HUES6 (cell line): ENCODE measurements around the gene SCAMP5.
A peak's percentile ranks its signal among the peaks of the same experiment; 100 is the strongest.

ENCODE experiments used
- H3K27ac ChIP-seq: 2 replicates; pipeline ENCODE4 v1.7.0; 2013; ENCODE audit warnings: low read depth, mild to moderate bottlenecking, low read length, inconsistent platforms
- H3K27me3 ChIP-seq: 2 replicates; pipeline ENCODE4 v1.6.1; 2013; ENCODE audit warnings: low read length; ENCODE audit not compliant: control insufficient read depth, insufficient read depth
- H3K36me3 ChIP-seq: 2 replicates; pipeline ENCODE4 v1.6.1; 2013; ENCODE audit warnings: low read length; ENCODE audit not compliant: control insufficient read depth, insufficient read depth
- H3K4me1 ChIP-seq: 2 replicates; pipeline ENCODE4 v1.6.1; 2013; ENCODE audit warnings: low read length; ENCODE audit not compliant: control insufficient read depth, insufficient read depth
- H3K4me3 ChIP-seq: 2 replicates; pipeline ENCODE4 v1.5.1; 2013; ENCODE audit warnings: low read depth, low read length
- H3K9ac ChIP-seq: one replicate; pipeline ENCODE4 v1.6.1; 2013; ENCODE audit warnings: mild to moderate bottlenecking, low read length
- H3K9me3 ChIP-seq: 2 replicates; pipeline ENCODE4 v1.6.1; 2013; ENCODE audit warnings: low read depth, low read length; ENCODE audit not compliant: control insufficient read depth, insufficient read depth

Gene SCAMP5

GRCh38 chr15:74995182-74995778 is at the start of gene SCAMP5:
Gene SCAMP5 (plus strand): TSS chr15:74995563. CDS start chr15:75011840, 16,277 bp downstream.
- Histone ChIP-seq H3K36me3 (no peaks in the 10 kb centered on the region), H3K9me3 (no peaks in the 10 kb centered on the region), H3K9ac (peak within 1 kb of the TSS; percentile 63), H3K4me3 (peak within 1 kb of the TSS; percentile 86), H3K27ac (no peak within 1 kb of the TSS), H3K27me3 (peaks cover 30% of the 10 kb centered on the region), H3K4me1 (0 out of 2 replicates have a peak, but pooled peaks cover 6% of the 10 kb centered on the region)

- H3K36me3 ChIP-seq = no peaks in the 10 kb centered on the region
- peaks cover 6% of the 10 kb centered on the region for H3K27me3 ChIP-seq
- no peaks in the 10 kb centered on the region for H3K9me3 ChIP-seq
- peaks cover 24% of the 10 kb centered on the region for H3K4me1 ChIP-seq
- H3K27ac ChIP-seq = no peak overlapping the region
- H3K9ac ChIP-seq = no peak overlapping the region
- H3K4me3 ChIP-seq = no peak overlapping the region
These were observed 45.1 kb upstream of the SCAMP5 start for GRCh38 chr15:74950078-74950908.

- Histone ChIP-seq H3K36me3 (no peaks in the 10 kb centered on the region), H3K4me1 (peaks cover 31% of the 10 kb centered on the region), H3K27ac (no peak overlapping the region), H3K27me3 (peaks cover 14% of the 10 kb centered on the region), H3K4me3 (no peak overlapping the region), H3K9ac (no peak overlapping the region), H3K9me3 (no peaks in the 10 kb centered on the region)
These were observed 44.4 kb upstream of the SCAMP5 start for GRCh38 chr15:74951006-74951405.

GRCh38 chr15:74954515-74954914 is 40.8 kb upstream of the SCAMP5 start:
- Histone ChIP-seq H3K36me3 (no peaks in the 10 kb centered on the region), H3K9me3 (no peaks in the 10 kb centered on the region), H3K4me1 (peaks cover 41% of the 10 kb centered on the region), H3K27ac (no peak overlapping the region), H3K27me3 (peaks cover 39% of the 10 kb centered on the region), H3K9ac (peak overlapping the region; percentile 14), H3K4me3 (peak overlapping the region; percentile 69)

GRCh38 chr15:74955017-74955416 is 40.3 kb upstream of the SCAMP5 start:
- Histone ChIP-seq H3K9ac (peak overlapping the region; percentile 14), H3K27ac (no peak overlapping the region), H3K9me3 (no peaks in the 10 kb centered on the region), H3K4me3 (peak overlapping the region; percentile 69), H3K27me3 (peaks cover 44% of the 10 kb centered on the region), H3K4me1 (peaks cover 45% of the 10 kb centered on the region), H3K36me3 (no peaks in the 10 kb centered on the region)

GRCh38 chr15:74955796-74956647 is 39.3 kb upstream of the SCAMP5 start:
- Histone ChIP-seq H3K4me1 (peaks cover 37% of the 10 kb centered on the region), H3K9ac (peak overlapping the region; percentile 66), H3K36me3 (no peaks in the 10 kb centered on the region), H3K4me3 (peak overlapping the region; percentile 69), H3K9me3 (no peaks in the 10 kb centered on the region), H3K27ac (peak overlapping the region; percentile 89; the same call in 1 of the 2 replicates), H3K27me3 (peaks cover 51% of the 10 kb centered on the region)

GRCh38 chr15:74956648-74957475 is 38.5 kb upstream of the SCAMP5 start, which contains the start of gene RPP25:
Gene RPP25 (minus strand): TSS chr15:74956772. CDS start chr15:74956583, 189 bp downstream.
- H3K4me1 ChIP-seq = peaks cover 36% of the 10 kb centered on the region
- no peaks in the 10 kb centered on the region for H3K9me3 ChIP-seq
- H3K4me3 ChIP-seq = peak within 1 kb of the TSS; percentile 69
- peak within 1 kb of the TSS; percentile 66 for H3K9ac ChIP-seq
- H3K36me3 ChIP-seq = no peaks in the 10 kb centered on the region
- H3K27ac ChIP-seq = peak within 1 kb of the TSS; percentile 89; the same call in 1 of the 2 replicates
- H3K27me3 ChIP-seq = peaks cover 58% of the 10 kb centered on the region

- Histone ChIP-seq H3K4me3 (peak overlapping the region; percentile 69), H3K9ac (peak overlapping the region; percentile 63), H3K9me3 (no peaks in the 10 kb centered on the region), H3K27me3 (peaks cover 58% of the 10 kb centered on the region), H3K4me1 (peaks cover 36% of the 10 kb centered on the region), H3K36me3 (no peaks in the 10 kb centered on the region), H3K27ac (no peak overlapping the region; the same call in 1 of the 2 replicates)
These were observed 37.8 kb upstream of the SCAMP5 start for GRCh38 chr15:74957476-74958035.

GRCh38 chr15:74958320-74958907 is 36.9 kb upstream of the SCAMP5 start:
- peak overlapping the region; percentile 37 for H3K9ac ChIP-seq
- H3K4me3 ChIP-seq = peak overlapping the region; percentile 69
- H3K36me3 ChIP-seq = no peaks in the 10 kb centered on the region
- H3K4me1 ChIP-seq = peaks cover 36% of the 10 kb centered on the region
- no peaks in the 10 kb centered on the region for H3K9me3 ChIP-seq
- peaks cover 58% of the 10 kb centered on the region for H3K27me3 ChIP-seq
- no peak overlapping the region for H3K27ac ChIP-seq
